Epithelial cell of prostate (primary cell): ENCODE results near the gene ZFHX3.

Experiments
- DNase-seq: peaks from one replicate; pipeline ENCODE4 v3.0.0-alpha.2; 2011; ENCODE audit warnings: low read depth, low spot score
- H3K27ac ChIP-seq: fragments of 450-650 bp; 2 replicates; pipeline ENCODE4 v1.5.1; 2017; ENCODE audit warnings: mild to moderate bottlenecking

Gene ZFHX3

DNA sequence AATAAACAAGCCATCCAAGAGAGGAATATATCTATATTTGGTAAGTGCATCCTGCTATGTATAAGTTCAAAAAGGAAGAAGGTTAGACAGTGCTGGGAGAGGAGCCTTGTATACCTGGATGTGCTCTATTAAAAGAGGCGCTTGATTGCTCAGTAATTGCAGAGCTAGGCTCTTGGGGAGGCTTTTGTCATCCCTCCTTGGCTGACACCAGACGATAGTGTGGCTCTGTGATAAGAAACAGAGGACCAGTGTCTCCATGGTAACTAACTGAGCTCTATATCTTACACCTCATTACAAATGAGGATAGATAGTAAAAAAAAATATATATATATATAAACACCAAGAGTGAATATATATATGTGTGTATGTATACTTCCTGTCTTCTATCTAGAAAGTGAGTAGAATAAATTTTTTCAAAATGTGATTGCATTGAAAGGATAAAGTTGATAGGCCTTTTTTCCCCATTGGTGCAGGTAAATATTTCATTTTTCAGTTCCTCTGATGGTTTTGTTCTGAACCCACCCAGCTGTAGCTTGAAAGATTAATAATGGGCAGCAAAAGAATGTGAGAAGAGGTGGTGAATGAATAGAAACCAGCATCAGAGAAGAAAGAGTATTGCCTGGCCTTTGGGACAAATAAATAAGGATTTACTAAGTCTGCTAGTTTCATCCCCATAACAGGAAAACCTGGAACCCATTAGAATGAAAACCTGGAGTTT, 303.7 kb downstream of the ZFHX3 start:
- H3K27ac ChIP-seq: no peak overlapping the region
- DNase-seq: no peak

DNA sequence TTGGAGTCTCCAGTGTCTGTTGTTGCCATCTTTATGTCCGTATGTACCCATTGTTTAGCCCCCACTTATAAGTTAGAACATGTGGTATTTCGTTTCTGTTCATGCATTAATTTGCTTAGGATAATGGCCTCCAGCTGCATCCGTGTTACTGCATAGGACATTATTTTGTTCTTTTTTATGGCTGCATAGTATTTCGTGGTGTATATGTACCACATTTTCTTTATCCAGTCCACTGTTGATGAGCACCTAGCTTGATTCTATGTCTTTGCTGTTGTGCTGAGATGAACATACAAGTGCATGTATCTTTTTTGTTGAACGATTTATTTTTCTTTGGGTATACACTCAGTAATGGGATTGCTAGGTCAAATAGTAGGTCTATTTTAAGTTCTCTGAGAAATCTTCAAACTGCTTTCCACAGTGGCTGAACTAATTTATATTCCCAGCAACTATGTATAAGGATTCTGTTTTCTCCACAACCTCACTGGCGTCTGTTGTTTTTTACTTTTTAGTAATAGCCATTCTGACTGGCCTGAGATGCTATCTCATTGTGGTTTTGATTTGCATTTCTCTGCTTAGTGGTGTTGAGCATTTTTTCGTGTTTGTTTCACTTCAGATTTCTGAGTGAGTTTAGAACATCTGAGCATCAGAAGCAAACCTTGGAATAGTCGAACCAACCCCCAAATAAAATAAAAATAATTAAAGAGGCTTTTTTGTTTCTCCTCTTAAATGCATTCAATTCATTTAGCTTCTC, 304.7 kb downstream of the ZFHX3 start:
- no peak for DNase-seq
- no peak overlapping the region for H3K27ac ChIP-seq

DNA sequence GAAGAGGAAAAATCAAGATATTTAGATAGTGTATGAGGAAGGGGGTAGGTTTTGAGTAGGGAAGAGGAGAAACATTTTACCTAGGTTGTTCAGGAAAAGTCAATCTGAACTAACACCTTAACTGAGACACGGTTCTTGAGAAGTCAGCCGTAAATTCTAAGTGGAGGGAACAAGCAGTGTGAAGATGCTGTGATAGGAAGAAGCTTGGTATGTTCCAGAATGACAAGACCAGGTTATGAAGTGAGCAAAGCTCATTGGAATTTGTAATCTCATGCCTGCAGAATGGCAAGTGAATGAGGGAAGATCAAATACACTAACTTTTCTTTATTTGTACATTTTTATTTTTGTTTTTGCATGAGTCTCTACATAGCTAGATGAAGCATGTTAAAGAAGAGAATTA, 307.6 kb downstream of the ZFHX3 start:
- DNase-seq: no peak
- H3K27ac ChIP-seq: no peak overlapping the region

DNA sequence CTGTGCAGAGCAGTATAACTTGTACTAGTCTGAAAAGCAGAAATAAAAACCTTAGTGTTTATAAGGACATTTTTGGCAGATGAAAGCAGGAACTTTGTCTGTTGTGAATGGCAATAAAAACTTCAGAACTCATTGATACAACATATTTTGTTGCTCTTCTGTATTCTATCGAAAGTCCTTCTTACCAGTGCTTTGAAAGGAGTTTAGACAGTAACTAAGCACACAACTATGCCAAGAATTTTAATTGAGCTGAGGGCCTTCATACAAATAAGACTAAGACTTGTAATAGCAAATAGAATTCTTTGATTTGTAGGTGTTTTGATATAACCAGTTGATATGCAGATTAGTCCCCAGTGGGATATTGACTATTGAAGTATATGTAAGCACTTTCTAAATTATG, 308.4 kb downstream of the ZFHX3 start:
- no peak overlapping the region for H3K27ac ChIP-seq

DNA sequence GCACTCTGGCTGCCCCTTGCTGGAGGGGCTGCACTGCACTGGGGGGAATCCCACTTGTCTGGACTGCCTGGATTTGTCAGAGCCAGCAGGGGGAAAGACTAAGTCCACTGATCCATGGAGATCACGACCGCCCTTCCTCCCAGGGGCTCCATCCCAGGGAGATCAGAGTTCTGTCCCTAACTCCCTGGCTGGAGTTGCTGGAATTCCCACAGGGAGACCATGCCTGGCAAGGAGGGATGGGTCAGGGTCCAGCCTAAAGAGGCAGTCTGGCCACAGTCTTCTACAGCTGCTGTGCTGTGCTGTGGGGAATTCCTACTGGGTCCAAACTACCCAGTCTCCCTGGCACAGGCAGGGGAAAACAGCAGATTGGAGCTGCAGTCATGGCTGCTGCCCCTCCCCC, 311.9 kb downstream of the ZFHX3 start:
- no peak for DNase-seq
- H3K27ac ChIP-seq: no peak overlapping the region

More for the DNA sequence above, 308.4 kb downstream of the ZFHX3 start:
- no peak for DNase-seq
